ENCODE measurements around the gene RFX7. TPM values are rescaled to one million over a fixed set of nuclear protein-coding genes. Genes with fewer than 3 reads are reported as not detected.

Gene RFX7
- total RNA-seq, 1 experiment from 2014 or later = 43.4 TPM

- Mint-ChIP-seq H3K27ac (0 out of 7 replicates have a peak overlapping the region, but pooled peaks of 2 of the 3 experiments have one; percentile 11 to 15), H3K9me3 (no peaks in the 10 kb centered on the region), H3K36me3 (ENCODE audit: insufficient read depth in 1 of 3, low read depth in 3 of 3) (peaks cover 15 to 22% (median 17%) of the 10 kb centered on the region in 3 experiments), H3K4me1 (no peaks in the 10 kb centered on the region), H3K4me3 (no peak overlapping the region), H3K27me3 (ENCODE audit: low read depth) (no peaks in the 10 kb centered on the region)
- no peak overlapping the region for H3K23ac ChIP-seq (ENCODE audit: insufficient read length, low read depth, low read length)
- H2BK120ac ChIP-seq (ENCODE audit: low read depth, low read length, poor library complexity, severe bottlenecking) = no peak overlapping the region
- H3K79me2 ChIP-seq (ENCODE audit: insufficient read depth, low read length) = peaks cover 12% of the 10 kb centered on the region; the same call in 1 of the 2 replicates
- no CpG with 5 or more reads among the region's 4 CpGs for WGBS (ENCODE audit: extremely low coverage, insufficient read length, low lambda C conversion rate)
- DNase-seq = no peak
- no peak overlapping the region for H4K8ac ChIP-seq (replicated peaks; ENCODE audit: insufficient read length, low read depth, low read length)
- no peak overlapping the region for H2AFZ ChIP-seq (ENCODE audit: low read length)
- H4K20me1 ChIP-seq (ENCODE audit: control insufficient read depth, insufficient read depth, insufficient read length) = no peaks in the 10 kb centered on the region
- H2BK15ac ChIP-seq (ENCODE audit: low read depth, low read length) = no peak overlapping the region
- no peak overlapping the region for H2BK20ac ChIP-seq (ENCODE audit: low read depth, low read length, poor library complexity, severe bottlenecking)
- H3K4me2 ChIP-seq (ENCODE audit: insufficient read depth, insufficient read length, low read length) = no peak overlapping the region
- H2BK5ac ChIP-seq (ENCODE audit: insufficient read length, low read length) = no peak overlapping the region
- H3K4me1 ChIP-seq (ENCODE audit: insufficient read depth, low read length) = no peaks in the 10 kb centered on the region
- H2BK12ac ChIP-seq (ENCODE audit: insufficient read length, low read depth, low read length) = no peak overlapping the region
- no peak overlapping the region for H3K14ac ChIP-seq (ENCODE audit: insufficient read depth, low read length)
- H3K18ac ChIP-seq (ENCODE audit: insufficient read length, low read depth, low read length) = no peak overlapping the region
- no peak overlapping the region for H3K56ac ChIP-seq (ENCODE audit: insufficient read length, low read depth, low read length)
- no peak overlapping the region for H4K5ac ChIP-seq (ENCODE audit: insufficient read length, low read depth, low read length)
- no peak overlapping the region for H3K4ac ChIP-seq (ENCODE audit: low read depth, low read length)
- H3K9me3 ChIP-seq (ENCODE audit: control insufficient read depth, low read depth, low read length) = no peaks in the 10 kb centered on the region
- TF ChIP-seq CTCF (conservative IDR thresholded peaks at IDR 0.05) = no peak
- peaks cover 3% of the 10 kb centered on the region for H3K79me1 ChIP-seq (ENCODE audit: insufficient read depth, low read depth, low read length, poor library complexity, severe bottlenecking)
- no peaks in the 10 kb centered on the region for H3K27me3 ChIP-seq (ENCODE audit: insufficient read depth, low read length)
- H3K9ac ChIP-seq (ENCODE audit: extremely low read depth, insufficient read length, low read length) = no peak overlapping the region
- H3T11ph ChIP-seq (ENCODE audit: low read length) = no peak overlapping the region
- no peak overlapping the region for H4K91ac ChIP-seq (ENCODE audit: insufficient read length, low read depth, low read length)
- H3K27ac ChIP-seq (ENCODE audit: insufficient read length, low read depth, low read length) = no peak overlapping the region
- no peaks in the 10 kb centered on the region for H3K23me2 ChIP-seq (ENCODE audit: insufficient read length, low read depth, low read length, poor library complexity, severe bottlenecking)
- no peak overlapping the region for H2AK5ac ChIP-seq (ENCODE audit: insufficient read length, low read length)
Observed at GRCh38 chr15:56176996-56177395, 66.7 kb downstream of the RFX7 start.

All from H9 (cell line).